LHCN-M2 (cell line): ENCODE results near the gene ZBTB1. TPM values are rescaled to one million over a fixed set of nuclear protein-coding genes. Genes with fewer than 3 reads are reported as not detected.
A peak's percentile ranks its signal among the peaks of the same experiment; 100 is the strongest.

ENCODE experiments used
- DNase-seq: peaks from one replicate; pipeline ENCODE4 v3.0.0-alpha.2; 2012; ENCODE audit warnings: low read depth
- polyA plus RNA-seq: library from polyadenylated mRNA; unstranded; fragments of >200 nt; gene quantifications from one replicate; pipeline ENCODE4 v1.2.1, GENCODE V29; 2012; ENCODE audit warnings: missing spikeins
- total RNA-seq: library from RNA; depleted of rRNA; stranded (reverse); fragments of >200 nt; gene quantifications from 2 replicates; pipeline ENCODE4 v1.2.3, GENCODE V29; 2014; rRNA removed

ZBTB1 gene, protein sequence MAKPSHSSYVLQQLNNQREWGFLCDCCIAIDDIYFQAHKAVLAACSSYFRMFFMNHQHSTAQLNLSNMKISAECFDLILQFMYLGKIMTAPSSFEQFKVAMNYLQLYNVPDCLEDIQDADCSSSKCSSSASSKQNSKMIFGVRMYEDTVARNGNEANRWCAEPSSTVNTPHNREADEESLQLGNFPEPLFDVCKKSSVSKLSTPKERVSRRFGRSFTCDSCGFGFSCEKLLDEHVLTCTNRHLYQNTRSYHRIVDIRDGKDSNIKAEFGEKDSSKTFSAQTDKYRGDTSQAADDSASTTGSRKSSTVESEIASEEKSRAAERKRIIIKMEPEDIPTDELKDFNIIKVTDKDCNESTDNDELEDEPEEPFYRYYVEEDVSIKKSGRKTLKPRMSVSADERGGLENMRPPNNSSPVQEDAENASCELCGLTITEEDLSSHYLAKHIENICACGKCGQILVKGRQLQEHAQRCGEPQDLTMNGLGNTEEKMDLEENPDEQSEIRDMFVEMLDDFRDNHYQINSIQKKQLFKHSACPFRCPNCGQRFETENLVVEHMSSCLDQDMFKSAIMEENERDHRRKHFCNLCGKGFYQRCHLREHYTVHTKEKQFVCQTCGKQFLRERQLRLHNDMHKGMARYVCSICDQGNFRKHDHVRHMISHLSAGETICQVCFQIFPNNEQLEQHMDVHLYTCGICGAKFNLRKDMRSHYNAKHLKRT
- 51.2 and 54.2 TPM in 2 replicates for total RNA-seq
- polyA plus RNA-seq, result 12.5 TPM

GRCh38 chr14:64504310-64504896 is at the start of gene ZBTB1:
Gene ZBTB1 (plus strand): TSS chr14:64504770. CDS start chr14:64521505, 16,735 bp downstream.
- peak; percentile 81 for DNase-seq

- no peak for DNase-seq
Observed at GRCh38 chr14:64459405-64460136, 45.0 kb upstream of the ZBTB1 start.

- no peak for DNase-seq
Observed at GRCh38 chr14:64461221-64461620, 43.3 kb upstream of the ZBTB1 start.

DNA sequence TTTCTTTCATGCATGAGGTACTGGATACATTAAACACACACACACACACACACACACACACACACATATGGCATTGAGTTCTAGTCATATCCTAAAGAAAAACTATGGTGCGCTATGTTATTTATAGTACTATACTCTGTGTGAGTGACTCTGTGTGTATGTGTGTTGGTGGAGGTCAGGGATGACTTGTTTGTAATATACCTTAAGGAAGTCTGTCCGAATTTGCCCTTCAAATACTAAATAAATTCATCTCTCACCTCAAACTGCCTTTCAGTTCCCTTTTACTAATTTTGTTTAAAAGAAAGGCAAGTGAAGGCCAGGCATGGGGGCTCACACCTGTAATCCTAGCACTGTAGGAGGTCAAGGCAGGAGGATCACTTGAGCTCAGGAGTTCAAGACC is 41.4 kb upstream of the ZBTB1 start:
- no peak for DNase-seq

- DNase-seq, result no peak
Observed at GRCh38 chr14:64463873-64464272, 40.7 kb upstream of the ZBTB1 start.

GRCh38 chr14:64464651-64465050 is 39.9 kb upstream of the ZBTB1 start:
- DNase-seq, result no peak

DNA sequence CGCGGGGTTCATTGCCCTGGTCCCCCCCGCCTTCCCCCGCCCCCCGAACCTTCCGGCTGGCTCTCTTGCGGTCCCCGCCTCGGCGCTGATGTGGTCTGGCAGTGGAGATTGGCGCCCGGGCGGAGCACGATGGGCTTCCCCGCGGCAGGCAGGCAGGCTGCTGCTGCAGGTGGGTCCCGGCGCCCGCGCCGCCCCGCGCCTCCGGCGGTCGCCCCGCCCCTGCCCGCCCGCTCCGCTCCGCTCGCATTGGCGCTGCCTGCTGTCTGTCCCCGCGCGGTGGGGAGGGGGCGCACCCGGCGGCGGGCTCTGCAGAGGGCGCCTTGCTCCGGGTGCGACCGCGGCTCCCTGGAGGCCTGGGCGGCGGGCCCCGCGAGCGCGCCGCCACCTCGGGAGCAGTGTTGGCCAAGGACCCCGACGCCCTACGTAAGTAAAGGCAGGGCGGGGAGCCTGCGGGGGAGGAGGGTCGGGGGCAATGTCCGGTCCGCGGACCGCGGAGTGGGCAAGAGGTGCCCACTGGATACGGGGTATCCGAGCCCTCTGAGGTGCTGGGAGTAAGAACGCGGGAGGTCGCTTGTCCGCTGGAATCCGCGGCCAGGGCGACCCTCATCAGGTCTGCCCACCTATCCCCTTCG is 39.3 kb upstream of the ZBTB1 start, which contains the start of gene AKAP5:
Gene AKAP5, plus strand, starts transcription at position 309 of the 632 bp plus-strand sequence. CDS start 2,896 bp downstream, outside the sequence.
- DNase-seq, result peak; percentile 3

DNA sequence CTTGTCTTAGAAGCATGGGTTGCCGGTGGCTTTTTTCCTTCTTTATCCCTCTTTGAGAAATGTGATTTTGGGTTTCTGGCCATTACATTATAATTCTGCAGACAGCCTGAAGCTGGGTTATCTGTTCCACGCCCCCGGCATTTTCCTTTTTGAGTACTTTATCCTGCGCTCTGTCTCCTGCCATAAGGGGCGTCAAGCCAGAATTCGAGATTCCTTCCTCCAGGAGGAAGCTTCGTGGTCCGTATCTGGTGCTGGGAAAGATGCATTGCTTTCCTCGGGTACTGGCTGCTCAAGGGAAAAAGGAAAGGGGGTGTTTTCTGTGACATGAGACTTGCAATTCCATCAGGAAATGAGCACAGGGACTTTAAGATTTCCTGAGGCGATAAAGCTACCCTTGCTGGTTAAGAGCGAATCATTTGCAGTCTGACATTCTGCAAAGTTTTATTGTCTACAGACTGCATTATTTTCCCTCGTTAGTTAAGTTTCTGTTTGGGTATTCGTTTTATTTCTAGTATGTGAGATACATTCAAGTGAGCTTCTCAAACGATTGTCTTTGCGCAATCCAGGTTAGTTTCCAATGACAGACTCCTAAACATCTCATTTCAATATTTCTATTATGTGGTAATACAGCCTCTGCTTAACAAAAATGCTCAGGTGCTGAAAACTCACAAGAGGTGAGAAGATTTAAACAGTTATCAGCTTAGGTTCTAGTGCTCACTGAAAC is 38.6 kb upstream of the ZBTB1 start:
- peak; percentile 39 for DNase-seq

DNA sequence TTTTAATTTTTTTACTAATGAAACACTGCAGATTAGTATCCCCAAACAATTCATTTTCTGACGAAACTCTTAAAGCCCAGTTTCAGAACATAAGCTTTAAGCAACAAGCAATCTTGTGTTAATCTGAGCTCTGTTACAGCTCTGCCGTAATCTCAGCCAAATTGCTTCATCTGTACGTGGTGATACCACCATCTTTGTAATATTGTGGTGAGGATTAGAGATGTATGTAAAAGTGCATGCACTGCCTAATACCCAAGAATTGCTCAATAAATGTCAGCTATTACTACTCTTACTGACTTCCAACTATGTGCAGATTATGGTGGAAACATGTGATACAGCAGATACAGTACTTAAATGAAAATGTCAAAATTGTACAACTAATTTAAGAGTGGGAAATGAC is 37.5 kb upstream of the ZBTB1 start:
- DNase-seq, result no peak

- DNase-seq, result no peak
Observed at GRCh38 chr14:64467566-64467965, 37.0 kb upstream of the ZBTB1 start.

DNA sequence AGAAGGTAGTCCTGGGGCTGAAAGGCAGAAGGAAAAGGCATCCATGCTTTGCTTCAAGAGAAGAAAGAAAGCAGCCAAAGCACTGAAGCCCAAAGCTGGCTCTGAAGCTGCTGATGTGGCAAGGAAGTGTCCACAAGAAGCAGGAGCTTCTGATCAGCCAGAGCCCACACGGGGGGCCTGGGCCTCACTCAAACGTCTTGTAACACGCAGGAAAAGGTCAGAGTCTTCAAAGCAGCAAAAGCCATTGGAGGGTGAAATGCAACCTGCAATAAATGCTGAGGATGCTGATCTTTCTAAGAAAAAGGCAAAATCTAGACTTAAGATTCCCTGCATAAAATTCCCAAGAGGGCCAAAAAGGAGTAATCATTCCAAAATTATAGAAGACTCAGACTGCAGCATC is 36.1 kb upstream of the ZBTB1 start:
- no peak for DNase-seq

GRCh38 chr14:64474041-64474440 is 30.5 kb upstream of the ZBTB1 start:
- DNase-seq, result no peak

DNA sequence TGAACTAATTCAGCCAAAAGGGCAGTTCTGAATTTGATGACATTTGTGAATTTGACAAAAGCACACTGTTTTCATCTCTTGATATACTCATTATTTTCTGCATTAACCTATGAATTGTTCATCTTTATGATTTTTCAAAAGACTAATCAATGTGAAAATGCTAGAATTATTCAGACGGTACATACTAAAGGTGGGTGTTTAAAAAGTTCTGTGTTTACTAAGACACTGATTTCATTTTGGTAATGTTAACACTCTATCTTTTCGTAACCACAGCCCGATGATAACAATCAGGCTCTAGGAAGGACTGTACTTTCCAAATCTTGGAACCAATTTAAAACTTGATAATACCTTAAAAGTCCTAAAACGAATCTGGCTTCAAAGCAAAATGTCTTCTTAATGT is 29.9 kb upstream of the ZBTB1 start:
- no peak for DNase-seq

DNA sequence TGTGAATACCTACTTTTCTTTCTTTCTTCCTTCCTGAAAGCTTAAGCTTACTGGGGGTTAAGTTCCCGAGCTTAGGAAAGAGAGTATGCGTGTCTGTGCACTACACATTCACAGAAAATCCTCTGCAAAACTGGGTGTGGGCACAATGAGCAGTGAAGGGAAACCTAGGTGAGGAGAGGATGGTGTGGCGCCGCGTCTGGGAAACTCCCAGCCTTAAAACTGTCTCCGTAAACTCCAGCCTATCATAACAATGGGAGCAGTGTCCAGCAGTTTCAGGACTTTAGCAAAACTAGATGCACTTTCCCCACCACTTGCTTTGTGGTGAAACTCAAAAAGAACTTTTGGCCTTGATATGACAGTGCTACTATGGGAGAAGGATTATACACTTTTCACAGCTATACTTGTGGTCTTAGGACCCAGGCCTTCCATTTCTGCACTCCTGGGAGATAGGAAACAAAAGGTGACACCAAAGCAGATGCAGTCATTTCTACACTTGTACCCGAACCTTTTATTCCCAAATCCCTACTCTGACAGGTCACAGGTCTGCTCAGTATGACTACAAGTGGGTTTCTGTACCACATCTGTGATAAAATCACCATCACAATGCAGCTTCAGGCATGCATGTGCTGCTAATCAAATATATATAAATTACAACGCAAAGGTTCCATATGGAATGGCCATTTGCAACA is 28.8 kb upstream of the ZBTB1 start:
- DNase-seq, result no peak

- no peak for DNase-seq
Observed at GRCh38 chr14:64476438-64476837, 28.1 kb upstream of the ZBTB1 start.

DNA sequence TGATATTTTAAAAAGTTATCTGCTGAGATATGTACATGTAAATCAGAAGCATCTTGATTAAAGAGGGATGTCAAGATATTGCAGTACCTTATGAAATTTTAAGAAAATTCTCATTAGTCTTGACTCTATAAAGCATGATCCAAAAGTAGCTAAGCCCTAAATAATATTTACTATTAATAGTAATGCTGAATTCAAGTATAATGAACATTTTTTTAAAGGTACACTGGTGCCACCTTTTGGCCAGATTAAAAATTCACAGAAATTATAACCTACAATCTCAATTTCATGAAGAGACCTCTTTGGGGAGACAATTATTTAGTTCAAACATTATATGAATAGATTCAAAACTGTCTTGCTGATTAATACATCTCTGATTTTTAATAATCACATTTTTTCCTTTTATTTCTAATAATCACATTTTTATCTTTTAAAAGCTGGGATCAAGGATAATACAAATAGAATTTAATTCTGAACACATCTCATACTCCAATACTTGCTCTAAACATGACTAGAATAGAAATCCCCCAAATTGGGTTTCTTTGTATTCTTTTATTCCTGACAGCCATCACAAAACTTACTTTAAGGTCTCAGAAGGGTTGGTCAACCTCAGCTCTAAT is 25.8 kb upstream of the ZBTB1 start:
- DNase-seq, result no peak

GRCh38 chr14:64488590-64489099 is 15.9 kb upstream of the ZBTB1 start:
- no peak for DNase-seq

DNA sequence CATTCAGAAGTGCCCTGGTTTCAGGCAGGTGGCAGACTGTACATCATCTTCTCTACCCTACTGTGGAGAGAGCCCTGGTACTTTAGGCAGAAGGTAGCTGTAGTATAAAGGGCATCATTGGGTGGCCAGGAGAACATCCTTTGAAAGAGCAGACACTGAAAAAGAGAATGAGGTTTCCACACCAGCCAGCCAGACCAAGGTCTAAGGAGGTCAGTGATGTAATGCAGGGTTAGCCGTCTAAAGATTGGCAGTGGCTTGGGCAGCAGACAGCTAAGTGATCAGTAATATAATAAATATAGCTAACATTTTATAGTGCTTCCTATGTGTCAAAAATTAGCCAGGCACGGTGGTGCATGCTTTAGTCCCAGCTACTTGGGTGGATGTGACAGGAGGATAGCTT is 12.9 kb upstream of the ZBTB1 start:
- DNase-seq, result no peak

GRCh38 chr14:64493455-64493854 is 11.1 kb upstream of the ZBTB1 start:
- DNase-seq, result no peak
